RPMI8226 (cell line): ENCODE data around the gene NPHP4.

Source experiments
- DNase-seq: peaks from one replicate; pipeline ENCODE4 v3.0.0-alpha.2; 2015

Gene NPHP4

DNA sequence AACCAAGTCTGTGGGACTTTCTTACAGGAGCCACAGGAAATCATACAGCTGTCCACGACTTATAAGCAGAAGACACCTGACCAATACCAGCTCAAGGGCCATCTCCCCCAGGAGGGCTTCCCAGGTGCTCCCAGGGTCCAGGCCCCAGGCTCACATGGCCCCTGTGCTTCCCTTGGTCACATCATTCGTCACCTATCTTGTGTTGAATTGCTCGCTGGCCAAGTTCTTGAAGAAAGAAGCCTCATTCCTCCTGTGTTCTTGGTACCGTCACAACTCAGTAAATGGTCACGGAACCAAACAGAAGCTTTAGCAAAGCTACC lies 3.0 kb downstream of the NPHP4 start:
- DNase-seq: no peak

DNA sequence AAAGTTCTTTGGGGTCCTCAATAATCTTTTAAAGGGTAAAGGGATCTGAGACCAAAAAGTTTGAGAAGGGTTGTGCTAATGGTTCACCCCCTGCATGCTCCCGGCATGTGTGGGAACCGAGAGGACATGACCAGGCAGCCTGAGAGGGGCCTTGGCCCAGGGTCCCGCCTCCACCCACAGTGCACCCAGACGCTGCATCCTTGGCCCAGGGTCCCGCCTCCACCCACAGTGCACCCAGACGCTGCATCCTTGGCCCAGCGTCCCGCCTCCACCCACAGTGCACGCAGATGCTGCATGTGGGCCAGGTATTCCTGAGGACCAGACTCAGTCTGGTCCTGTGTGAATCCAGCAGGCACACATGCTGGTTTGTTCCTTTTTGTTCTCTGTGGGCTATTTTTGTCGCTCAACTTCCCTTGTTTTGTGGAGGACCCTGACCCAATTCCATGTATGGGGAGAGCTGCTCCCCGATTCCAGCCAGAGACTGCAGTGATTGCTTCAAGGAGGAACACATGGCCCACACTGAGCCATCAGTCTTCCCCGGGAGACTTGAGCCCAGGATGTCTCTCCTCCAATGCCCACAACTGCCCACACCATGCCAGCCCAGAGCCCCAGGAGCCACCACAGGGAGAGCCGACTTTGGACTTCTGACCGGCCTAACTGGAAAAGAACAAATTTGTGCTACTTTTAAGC lies 3.5 kb downstream of the NPHP4 start:
- DNase-seq: no peak

DNA sequence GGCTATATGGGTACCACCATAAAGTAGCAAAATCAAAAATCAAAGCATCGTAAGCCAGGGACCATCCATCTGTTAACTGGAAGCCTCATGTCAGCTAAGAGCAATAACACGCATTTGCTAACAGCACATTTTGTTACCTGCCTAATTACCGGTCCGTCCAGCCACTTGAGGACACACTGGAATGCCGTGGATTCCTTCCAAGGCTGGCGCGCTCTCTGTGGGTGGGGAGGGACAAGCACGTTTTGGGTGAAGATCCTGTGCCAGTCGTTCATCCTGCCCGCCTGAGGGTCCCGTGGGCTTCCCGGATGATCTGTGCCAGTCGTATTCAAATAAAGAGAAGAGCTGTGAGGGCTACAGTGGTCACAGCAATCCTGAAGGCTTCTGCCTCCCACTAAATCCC lies 6.2 kb downstream of the NPHP4 start:
- DNase-seq: no peak

DNA sequence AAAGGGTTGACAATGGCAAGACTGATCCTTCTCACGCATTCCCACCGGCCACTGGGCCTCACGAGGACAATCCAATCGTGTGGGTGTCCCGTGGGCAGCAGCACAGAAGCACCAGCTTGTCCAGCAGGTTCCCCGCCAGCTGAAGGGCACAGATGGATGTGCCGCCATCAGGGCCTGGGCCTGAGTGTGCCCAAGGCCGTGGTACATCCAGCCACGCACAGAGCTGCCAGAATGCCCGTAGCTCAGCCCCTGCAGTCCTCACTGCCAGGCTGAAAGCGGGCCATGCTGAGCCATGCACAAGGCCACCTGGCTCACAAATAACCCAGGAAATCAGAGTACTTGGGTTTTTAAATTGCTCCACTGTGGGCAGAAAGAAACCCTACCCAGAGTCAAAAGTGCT lies 7.0 kb downstream of the NPHP4 start:
- DNase-seq: no peak

DNA sequence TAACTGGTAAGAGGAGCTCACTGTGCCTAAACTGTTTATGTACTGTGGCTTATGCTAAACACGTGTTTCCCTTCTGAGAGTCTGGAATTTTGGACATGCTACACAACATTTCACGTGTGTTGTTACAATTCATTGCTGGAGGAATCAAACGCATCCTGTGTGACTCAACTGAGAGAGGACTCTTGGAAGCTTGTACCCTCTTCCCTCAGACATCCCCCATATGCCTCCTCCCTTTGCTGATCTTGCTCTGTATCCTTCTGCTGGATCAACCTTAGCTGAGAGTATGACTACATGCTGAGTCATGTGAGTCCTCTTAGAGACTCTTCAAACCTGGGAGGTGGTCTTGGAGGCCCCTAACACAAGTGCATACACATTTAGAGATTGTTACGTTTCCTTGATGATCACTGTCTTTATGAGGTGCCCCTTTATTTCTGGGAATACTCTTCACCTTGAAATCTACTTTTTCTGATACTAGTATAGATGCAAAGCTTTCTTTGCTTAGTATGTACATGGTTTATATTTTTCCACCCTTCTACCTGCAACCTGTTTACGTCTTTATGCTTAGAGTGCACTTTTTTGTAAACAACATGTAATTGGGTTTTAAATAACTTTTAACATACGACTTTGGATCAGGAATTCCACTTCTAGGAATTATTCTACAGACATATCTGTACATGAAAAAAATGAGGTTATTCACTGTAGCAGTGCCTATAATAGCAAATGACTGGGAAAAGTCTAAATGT lies 8.7 kb downstream of the NPHP4 start:
- no peak for DNase-seq

DNA sequence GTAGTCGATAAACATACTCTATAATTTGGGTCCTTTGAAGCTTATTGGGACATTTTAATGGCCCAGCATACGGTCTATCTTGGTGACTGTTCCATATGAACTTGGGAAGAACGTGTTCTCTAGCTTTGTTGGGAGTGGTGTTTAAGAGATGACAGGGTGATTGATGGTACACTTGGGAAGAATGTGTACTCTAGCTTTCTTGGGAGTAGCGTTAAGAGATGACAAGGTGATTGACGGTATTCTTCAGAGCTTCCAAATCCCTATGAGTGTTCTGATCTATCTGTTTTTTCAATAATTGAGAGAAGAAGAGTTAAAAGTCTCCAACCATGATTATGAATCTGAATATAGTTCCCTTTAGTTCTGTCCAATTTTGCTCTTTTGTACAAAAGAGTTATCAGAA lies 9.4 kb downstream of the NPHP4 start:
- no peak for DNase-seq

DNA sequence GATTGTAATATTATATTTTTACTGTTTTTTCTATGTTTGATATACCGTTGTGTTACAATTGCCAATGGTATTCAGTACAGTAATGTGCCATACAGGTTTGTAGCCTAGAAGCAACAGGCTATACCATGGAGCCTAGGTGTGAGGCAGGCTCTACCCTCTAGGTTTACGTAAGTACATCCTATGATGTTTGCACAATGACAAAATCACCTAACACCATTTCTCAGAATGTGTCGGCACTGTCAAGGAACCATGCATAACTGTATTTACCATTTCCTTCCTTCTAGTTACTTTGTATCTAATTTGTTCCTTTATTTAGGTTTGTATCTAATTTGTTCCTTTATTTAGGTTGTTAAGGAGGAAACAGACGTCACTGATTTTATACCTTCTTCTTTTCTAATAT lies 9.9 kb downstream of the NPHP4 start:
- DNase-seq: no peak

DNA sequence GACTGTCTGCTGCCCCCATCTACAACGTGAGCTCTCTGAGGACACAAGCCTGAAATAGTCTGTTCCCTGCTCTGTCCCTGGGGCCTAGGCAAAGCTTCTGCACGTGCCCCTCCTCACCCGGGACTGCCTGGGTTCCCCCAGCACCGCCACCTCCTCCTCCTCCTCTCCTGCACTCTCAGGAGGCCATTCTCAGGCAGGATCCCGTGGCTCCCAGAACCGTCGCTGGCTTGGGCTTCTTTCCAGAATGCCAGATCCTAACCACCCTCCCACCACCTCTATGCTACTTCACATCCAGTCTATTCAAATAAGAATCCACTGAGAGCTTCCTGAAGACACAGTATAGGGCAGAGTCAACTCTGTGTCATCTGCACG lies 11.2 kb downstream of the NPHP4 start:
- DNase-seq: no peak

DNA sequence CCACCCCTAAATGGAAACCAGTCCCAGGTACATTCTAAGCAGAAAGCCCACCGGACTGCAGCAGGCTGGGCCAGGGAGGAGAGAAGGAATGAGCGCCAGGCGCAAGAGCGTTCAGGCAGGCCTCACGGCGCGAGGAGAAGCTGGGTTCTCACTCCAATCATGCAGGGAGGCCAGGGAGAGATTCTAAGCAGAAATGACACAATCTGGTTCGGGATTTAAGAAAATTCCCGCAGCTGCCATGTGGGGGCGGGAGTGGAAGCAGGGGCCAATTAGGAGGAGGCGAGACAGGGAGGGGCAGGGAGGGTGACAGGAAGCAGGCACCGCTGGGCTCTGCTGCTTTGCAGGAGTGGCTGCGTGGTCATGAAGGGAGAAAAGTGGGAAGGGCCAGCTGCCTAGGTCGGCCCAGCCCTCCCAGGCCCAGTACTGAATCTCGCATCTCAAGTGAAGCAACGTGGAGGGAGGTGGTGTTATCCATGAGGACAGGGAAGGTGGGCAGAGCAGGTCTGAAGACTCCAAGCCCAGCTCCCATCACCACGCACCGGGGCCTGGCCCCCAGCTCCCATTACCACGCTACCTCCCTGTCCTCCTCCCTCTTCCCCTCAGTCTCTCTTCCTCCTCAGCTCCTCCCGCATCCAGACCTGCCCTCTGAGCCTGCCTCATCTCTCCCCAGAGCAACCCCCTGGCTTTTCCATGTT lies 11.8 kb downstream of the NPHP4 start:
- DNase-seq: peak; percentile 10

DNA sequence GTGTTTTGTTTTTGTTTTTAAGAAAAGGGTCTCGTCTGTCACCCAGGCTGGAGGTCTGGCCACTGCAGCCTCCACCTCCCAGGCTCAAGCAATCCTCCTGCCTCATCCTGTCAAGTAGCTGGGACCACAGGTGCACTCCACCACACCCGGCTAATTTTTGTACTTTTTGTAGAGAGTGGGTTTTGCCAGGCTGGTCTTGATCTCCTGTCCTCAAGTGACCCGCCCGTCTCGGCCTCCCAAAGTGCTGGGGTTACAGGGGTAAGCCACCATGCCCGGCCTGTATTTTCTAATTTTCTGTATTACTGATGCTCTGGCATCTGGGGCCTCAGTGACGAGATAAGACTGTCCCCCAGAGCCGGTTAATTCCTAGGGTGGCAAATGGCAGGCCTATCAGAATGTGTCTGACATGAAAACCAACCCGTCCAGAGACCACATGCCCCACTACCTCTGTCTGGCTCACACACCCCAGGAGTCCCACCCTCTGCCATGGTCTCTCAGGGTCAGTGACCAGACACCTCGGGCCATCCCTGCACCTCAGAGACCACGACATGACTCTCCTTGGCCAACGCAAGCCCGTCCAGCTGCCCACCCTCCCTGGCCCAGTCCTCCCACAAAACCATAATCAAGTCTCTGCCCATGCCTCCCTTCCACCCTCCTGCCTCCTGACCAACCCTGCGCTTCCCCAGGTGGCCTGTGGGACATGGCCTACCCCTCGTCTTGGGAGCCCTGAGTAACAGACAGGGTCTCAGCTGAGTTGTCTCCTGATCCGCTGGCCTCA lies 12.5 kb downstream of the NPHP4 start:
- DNase-seq: no peak

DNA sequence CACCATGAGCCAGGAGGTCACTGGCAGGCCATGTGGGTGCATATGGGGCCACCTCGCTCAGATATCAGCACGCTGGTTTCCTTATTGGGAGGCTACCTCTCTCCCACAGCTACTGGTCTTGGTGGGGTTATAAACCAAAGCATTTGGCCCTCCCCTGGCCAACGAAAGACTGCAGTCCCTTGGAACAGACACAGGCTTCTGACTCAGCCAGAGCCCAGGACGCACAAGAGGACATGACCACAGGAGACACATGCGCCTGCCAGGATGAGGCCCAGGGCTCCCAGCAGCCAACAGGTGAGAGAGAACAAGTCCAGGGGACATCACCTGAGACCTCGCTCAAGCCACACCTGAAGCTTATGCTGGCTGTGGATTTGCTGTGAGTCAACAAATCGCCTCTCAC lies 13.8 kb downstream of the NPHP4 start:
- DNase-seq: no peak

DNA sequence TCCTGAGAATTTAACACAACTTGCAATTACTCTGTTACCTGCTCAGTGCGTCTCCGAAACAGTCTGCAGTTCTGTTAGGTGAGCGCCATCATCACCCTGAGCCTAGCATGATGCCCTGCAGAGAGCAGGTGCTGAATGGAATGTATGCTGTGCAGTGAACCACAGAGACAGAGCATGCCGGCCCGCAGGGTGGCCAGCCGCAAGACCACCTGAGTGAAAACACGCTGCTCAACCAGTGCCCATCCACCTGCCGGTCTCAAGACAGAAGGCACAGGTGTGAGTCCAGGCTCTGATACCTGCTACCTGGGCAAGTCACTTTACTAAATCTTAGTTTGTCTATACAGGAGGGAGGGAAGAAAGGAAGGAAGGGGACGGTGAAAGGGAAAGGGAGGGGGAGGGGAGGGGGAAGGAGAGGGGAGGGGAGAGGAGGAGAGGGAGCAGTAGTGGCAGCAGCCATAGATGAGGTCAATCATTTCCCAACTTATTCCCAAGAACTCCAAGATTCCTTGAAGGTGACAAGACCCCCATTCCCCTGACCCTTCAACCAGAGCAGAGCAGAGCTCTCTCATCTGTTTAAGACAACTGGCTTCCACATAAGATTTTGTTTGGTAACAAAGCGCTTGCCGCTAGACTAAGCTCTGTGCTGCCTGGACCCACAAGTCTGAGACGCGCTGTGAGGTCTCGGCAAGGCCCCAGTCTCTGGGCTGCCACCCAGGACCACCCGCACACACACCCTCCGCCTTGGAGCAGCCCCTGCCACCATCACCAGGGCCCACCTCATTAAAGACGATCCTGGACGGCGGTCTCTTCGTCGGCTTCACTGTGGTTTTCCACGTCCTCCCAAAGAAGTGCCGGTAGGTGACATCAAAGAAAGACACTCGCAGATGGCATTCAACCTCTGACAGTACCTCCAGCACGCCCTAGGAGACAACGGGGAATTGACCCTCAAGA lies 14.5 kb downstream of the NPHP4 start:
- no peak for DNase-seq

DNA sequence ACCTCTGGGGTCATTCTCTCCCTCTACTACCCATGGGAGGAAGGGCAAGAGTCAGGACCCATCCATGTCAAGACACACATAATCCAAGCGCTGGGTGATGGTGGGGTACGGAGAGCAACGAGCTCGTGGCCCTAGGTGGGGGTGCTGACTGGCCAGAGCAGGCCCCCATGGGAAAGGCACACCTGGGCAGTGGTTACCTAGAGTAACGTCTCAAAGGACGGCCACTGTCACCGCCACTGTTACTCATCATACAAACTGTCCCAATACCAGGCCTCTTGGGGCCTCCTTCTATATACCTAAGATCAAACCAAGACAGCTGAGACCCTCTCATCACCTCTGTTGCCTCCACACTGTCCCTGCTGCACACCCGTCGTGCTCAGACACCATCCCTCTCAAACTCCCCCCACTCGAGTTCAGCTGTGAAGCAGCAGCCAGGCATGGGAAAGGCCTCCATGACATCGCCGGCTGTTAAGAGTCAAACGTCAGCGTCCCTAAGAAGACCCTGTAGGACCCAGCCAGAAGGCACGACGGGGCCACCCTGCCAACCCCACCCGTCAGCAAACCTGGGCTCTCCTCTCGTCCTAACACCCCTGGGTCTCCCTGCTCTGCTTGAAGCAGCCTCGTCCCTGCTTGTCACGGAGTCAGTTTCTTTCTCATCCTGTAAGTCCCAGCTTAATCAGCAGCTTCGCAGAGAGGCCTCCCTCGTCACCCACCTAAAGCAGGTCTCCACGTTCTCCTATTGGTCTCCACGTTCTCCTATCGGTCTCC lies 15.3 kb downstream of the NPHP4 start:
- no peak for DNase-seq

DNA sequence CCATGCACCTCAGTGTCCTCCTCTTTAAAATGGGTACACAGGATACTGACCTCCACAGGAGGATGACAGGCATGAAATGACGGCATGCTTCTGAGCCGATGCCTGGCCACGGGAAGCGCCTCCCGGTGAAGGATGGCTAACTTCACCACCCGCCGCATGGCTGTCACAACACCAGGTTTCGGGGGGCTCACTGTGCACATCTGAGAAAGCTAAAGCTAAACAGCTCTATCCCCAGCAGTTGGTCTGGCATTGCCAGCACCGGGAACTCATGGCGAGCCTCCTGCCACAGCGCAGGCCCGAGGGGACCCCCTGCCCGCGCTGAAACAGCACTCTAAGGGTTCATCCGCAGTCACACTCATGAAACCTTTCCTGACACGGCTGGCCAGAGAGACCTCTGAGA lies 16.0 kb downstream of the NPHP4 start:
- no peak for DNase-seq

DNA sequence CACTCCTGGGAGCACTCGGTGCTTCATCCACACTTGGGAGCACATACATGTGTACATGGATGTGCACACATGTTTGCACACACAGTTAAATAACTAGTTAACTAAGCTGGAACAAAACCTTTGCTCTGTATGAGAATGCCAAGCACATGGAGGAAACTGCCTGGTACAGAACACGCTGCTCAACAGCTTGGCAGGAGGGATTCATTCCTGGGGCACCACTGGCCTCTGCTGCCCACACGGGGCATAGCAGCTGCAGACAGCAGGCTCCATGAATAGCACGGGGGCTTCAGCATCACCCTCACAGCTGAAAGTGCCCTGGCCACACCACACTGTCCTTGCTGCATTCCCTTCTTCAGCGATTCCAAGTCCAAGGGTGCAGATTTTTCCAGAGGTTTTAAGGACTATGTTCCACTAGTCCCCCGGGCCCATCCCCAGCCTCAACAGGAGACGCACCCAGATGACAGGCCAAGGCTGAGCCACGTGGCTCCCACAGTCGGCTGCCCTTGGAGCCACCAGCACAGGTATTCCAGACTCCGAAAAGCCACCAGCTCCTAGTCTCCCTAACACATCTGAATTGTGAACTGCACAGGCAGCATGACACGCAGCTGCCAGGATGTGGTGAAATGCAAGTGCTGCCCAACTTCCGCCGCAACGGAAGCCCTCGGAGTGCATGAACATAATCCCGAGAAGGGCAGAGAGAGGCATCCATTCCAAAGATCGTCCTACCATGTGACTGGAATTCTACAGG lies 16.9 kb downstream of the NPHP4 start:
- peak; percentile 43 for DNase-seq

DNA sequence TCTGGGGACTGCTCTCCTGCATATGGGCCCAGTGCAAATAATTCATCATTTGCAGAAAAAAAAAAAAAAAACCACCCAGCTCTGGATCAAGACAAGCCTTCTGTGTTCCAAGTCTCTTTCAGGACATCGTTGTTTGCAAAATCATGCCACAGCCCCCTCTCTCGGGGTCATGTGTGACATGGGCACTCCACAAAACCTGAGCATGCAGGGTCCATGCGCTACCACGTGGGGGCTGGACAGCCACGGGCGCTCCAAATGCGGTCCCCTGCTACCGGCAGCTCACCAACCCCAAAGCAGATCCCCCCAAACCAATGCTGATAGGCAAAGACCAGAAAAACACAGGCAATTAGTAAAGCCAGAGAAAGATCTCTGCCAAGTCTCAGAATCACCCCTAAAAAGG lies 17.6 kb downstream of the NPHP4 start:
- no peak for DNase-seq

DNA sequence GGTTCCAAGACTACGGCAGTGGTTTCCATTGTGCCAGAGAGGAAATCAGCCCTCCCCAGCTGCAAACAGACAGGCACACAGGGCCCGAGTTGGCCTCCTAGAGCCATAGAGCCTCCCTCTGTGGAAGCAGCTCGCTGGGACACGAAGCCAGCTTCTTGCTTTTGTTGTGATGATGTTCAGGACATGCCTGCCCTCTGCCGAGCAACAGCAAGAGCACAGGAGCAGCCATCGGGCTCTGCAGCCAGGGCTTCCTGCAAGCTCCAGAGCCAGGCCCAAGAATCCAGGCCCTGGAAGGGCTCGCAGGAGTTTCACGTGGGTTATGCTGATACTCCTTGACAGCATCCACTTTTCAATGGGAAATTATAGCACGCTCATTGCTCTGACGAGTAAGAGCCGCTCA lies 18.5 kb downstream of the NPHP4 start:
- no peak for DNase-seq

DNA sequence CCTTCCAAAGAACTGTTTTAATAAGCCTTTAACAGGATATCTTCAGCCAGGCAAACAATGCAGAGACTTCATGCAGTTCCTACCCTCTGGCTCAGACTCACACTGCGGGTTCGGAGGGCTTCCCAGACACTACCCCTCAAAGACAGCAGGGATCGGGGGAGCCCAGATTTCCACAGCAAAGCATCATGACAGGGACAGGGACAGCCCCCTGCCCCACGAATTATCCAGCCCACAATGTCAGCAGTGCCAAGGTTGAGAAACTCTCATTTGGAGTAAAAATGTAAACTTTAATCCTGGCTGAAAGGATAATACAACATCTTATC lies 20.1 kb downstream of the NPHP4 start:
- DNase-seq: no peak

DNA sequence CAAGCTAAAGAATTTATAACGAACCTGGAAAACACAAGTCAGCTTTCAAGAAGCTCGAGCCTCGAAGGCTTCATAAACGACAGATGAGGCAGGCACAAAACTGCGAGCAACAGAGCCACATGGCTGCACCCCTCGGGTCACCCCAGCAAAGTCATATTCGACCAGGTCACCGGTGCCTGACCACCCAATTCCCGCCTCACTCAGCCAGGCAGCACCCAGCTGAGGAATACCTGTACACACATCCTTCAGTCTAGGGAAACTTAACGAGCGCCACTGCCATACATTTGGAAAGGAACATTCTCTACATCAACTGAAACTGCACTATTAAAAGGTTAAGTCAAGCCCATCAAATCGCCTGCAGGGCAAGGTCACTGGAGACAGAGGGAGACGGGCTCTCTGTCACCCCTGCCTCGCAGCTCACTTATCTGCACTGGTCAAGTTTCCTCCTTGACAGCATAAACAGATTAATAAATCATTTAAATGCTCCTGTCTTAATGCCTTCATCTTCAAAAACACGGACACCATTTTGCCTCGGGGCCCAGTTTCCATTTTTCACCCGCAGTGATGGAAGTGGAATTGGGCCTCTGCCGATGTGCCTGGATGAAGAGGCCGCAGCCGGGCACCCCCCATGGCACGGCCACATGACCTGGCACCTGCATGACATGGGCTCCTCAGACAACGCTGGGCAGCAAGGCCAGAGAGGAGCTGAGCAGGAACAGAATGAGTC lies 20.6 kb downstream of the NPHP4 start:
- no peak for DNase-seq

DNA sequence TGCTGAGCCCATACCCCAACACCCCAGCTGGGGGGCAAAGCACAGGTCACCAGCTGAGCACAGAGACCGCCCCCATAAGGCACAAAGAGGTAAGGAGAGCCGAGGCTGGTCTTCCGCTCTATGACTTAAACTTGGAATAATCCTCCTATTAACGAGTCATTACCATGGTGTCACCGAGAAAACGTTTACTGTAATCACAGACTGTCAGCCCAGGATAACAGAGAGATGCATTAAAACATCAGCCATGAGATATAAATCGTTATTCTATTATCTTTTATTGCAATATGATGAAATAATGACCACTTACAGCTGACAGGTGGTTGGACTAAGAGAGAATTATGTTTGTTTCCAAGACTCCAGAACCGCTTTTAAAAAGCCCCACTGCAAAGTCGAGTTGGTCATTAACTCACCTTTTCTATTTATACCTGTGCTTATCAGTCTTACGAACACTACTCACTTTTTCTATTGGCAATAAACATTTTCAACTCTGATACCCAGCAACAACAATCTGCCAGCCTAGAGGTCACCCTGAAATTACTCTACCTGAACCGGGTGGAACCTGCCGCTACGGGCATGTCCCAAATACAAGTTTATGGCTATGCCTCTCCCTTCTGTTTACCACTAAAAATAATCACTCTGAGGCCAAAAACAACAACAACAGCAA lies 21.5 kb downstream of the NPHP4 start:
- no peak for DNase-seq
